Stimulated activated CD8-positive, alpha-beta memory T cell treated with anti-CD3 and anti-CD28 coated beads, Interleukin-12 subunit alpha, Interleukin-12 subunit beta, amount 100 ng/mL, for 24 hours (primary cell): Measurements from ENCODE around the gene LCN10.
"Not testable (repeated sequence)": the region's sequence is repeated elsewhere in the genome, so short reads cannot be mapped to it uniquely, and the experiment has no call there.

Experiments used
- DNase-seq: peaks from one replicate; pipeline ENCODE4 v3.0.0-alpha.2; 2020; ENCODE audit errors: extremely low read depth

Gene LCN10

DNA sequence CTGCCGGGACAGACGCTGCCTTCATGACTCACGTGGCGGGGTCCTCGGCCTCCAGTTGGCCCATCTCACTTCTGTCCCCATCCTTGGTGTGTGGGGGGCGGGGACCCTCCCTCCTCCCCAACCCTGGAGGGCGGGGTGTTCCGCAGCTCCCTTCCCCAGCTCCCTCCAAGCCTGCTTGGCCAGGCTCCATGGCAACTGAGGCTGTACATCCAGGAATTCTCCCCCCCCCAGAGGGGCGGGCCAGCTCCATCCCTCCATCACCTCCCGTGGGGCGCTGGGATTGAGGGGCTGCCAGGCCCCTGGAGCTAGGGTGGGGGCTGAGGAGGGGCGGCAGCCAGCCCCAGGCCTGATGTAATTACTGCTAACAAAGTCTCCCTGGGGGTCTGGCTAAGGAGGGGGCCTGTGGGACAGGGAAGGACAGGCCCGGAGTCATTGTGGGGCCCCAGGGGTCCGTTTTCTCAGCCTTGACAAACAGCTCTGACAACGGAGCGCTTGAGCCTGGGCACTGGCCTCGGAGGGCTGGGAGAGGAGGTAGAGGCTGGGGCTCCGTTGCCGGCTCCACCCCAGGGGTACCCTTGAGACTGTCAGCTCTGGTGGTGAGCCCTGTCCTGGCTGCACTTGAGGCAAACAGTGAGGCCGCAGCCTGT lies 22.4 kb downstream of the LCN10 start:
- DNase-seq: no peak

- DNase-seq: no peak
These were observed 23.4 kb downstream of the LCN10 start for GRCh38 chr9:136719195-136719880.

- no peak for DNase-seq
These were observed 24.2 kb downstream of the LCN10 start for GRCh38 chr9:136718345-136719194.

DNA sequence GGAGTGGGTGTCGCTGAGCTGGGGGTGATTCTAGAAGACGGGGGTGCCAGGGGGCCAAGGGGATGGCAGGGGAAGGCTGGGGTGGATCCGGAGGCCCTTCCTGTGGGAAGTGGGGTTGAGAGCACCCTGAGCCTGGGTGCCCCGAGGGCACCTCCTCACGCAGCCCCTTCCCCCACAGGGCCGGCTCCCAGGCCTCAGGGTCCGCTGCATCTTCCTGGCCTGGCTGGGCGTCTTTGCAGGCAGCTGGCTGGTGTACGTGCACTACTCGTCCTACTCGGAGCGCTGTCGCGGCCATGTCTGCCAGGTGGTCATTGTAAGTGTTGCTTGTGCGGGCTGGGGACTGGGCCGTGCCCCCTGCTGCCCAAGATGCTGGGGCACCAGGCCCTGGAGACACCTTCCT lies 25.3 kb downstream of the LCN10 start:
- DNase-seq: no peak

DNA sequence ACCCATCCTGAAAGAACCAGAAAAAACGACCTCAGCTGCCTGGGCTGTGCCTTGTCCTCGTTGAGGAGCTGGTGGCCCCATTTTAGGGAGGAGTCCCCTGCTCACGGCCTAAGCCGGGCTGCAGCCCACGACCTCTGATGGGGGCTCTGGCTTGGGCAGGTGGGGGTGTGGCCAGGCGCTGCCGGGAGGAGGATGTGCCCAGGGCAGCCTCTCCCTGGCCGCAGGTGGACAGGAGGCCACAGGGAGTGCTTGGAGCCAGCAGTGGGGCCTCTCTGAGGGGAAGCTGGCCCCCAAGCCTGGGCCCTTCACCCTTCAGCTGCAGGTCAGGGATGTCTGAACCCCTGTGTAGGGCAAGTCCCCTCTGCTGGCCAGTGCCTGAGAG lies 27.9 kb downstream of the LCN10 start:
- DNase-seq: no peak

GRCh38 chr9:136714096-136714892 lies 28.4 kb downstream of the LCN10 start:
- DNase-seq: no peak

DNA sequence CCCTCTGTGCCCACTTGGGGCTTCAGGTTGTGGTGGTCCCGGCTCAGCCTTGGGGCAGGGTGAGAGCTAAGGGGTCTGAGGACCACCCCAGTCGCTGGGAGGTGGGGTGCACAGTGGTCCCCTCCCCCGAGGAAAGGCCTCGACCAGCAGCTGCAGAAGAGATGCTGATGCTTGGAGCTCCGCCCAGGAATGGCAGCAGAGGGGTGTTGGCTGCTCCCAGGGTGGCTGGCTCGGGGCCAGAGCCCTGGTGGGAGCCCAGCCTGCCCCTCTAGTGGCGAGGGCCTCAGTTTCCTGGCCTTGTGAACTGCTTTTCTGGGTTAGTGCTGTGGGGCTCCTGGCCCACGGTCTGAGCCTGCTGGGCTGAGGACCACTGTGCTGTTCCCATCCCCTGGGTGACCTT lies 29.2 kb downstream of the LCN10 start:
- no peak for DNase-seq

DNA sequence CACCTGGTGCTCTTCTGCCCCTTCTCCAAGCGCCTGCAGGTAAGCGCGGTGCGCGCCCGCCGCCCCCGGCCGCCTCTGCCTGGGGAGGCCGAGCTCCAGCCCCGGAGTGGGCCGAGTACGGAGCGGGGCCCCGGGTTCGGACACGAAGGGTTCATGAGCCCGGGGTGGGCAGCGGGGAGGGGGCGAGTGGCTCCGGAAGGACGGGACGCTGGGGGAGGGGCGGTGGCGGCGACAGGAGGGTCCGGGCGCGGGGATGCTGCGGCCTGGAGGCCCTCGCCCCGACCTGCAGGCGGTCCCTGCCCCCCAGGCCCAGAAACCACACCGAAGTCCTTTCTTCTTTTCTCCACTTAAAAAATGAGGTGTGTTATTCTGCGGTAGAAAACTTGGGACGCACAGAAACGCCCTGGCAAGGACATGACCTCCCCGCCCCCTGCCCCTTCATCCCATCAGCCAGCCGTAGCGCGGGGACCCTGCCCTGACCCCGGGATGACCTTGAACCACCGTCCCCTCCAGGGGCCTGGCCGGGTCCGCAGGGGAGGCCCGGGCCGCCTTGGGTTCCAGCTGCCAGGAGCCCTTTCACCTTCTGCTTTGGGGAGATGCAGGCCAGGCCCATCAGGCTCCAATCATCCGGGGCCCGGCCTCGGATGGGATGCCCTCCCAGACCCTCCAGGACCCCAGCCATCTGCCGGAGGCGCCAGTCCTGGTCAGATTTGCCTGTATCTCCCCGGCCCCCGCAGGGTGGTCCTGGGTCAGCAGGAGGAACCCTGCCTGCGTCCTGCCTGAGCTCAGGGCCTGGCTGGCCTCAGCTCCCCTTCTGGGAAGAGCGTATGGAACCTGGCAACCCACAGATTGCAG lies 29.8 kb downstream of the LCN10 start:
- DNase-seq: no peak

DNA sequence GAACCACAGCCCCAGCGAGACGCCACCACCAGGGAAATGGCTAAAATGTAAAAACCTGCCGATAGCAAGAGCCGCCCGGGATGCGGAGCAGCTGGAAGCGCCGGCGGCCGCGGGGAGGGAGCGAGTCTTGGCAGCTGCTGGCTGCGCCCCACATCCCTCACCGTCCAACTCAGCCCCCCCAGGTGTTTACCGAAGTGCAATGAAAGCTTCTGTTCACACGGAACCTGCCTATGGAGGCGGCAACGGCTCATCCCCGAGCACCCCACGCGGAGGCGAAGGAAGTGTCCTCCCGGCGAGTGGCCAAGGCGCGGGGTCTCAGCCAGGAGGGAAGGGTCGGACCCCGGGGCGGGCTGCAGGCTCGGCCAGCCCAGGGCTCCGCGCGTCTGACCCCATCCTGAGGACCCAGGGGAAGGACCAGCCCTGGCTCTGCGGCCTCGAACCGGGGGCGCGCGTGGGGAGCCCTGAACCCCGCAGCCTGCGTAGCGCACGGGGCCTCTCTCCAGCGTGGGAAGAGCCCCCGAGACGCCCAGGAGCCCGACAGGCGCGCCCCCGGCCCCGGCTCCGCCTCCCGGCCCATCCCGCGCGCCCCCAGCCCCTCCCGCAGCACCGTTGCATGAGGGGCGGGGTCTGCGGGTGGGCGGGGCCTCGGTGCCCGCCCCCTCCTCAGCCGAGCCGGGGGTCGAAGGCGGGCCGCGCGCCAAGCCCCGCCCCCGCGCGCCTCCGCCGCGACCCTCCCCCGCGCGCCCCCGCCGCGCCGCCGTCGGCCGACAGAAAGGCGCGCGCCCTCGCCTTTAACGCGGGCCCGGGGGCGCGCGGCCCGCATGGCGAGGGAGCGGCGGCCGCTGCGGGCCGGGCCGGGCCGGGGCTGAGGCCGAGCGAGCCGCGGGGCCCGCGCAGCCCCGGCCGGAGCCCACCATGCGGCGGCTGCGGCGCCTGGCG lies 30.7 kb downstream of the LCN10 start, which contains the start of gene DIPK1B:
TSS of gene DIPK1B (plus strand) at position 822 of the 939 bp plus-strand sequence. CDS start at position 916, 94 bp downstream.
- DNase-seq: no peak

GRCh38 chr9:136711219-136711648 lies 31.5 kb downstream of the LCN10 start:
- not testable (repeated sequence) for DNase-seq

DNA sequence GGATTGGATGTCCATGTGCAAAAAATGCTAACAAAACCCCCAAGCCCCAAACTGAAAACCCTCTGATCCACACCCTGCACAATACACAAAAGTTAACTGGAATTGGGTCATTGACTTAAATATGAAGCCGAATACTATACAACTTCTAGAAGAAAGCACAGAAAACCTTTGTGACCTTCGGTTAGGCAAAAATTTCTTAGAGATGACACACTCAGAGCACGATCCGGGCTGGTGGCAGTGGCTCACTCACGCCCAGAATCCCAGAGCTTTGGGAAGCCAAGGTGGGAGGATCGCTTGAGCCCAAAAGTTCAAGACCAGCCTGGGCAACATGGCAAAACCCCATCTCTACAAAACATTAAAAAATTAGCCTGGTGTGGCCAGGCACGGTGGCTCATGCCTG lies 32.2 kb downstream of the LCN10 start:
- DNase-seq: no peak

DNA sequence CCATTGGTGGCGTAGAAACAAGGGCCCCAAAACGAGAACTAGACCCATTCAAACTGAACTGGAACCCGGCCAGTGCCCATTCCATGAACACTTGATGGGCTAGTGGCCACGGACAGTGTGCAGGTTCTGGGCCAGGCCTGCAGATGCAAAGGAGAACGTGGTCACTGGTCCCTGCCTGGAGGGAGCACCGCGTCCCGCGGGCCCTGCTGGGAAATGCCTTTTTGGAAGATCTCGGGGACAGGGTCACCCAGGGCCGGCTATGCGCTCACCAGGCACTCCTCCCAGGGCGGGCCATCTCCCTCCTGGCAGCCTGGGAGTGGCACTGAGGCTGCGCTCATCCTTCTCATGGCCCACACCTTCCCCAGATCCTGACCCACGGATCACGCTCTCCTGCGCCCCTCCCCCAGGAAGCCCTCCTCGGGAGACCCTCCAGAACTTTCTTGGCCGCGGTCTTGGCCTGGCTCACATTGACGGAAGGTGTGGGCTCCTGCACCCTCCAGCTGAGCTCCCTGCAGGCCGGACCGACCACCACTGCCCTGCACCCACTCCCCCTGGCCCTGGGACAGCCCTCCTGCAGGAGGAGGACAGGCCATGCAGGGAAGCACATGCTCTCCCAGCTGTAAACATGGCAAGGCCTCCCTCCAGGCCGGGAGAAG lies 33.2 kb downstream of the LCN10 start:
- DNase-seq: no peak

- no peak for DNase-seq
These were observed 34.8 kb downstream of the LCN10 start for GRCh38 chr9:136707849-136708517.

DNA sequence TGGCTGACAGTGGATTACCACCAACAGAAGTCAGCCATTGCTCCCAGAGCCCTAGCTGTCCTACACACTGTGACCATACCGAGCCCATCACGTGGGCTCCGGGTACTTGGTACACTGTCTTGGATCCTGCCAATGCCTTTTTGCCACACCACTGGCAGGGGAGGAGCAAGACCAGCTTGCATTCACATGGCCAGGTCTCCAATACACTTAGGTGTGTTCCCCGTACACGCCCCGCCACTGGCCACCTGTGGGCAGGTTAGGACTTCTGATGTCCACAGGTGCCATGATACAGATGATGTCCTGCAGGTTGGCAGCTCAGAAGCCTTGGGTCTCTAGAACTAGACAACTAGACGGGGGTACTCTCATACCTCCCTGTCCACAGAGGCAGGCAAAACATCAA lies 35.7 kb downstream of the LCN10 start:
- no peak for DNase-seq

- DNase-seq: no peak
These were observed 37.2 kb downstream of the LCN10 start for GRCh38 chr9:136705564-136705963.

GRCh38 chr9:136704741-136705140 lies 38.0 kb downstream of the LCN10 start:
- not testable (repeated sequence) for DNase-seq

- DNase-seq: no peak
These were observed 39.4 kb downstream of the LCN10 start for GRCh38 chr9:136703276-136703860.

- DNase-seq: no peak
These were observed 41.1 kb downstream of the LCN10 start for GRCh38 chr9:136701668-136702053.
